H9 (cell line): Measurements from ENCODE around the gene BCL2L1. TPM values are rescaled to one million over a fixed set of nuclear protein-coding genes. Genes with fewer than 3 reads are reported as not detected.

Experiments used
- DNase-seq: peaks from one replicate; pipeline ENCODE4 v3.0.0-alpha.2; 2017
- H2AFZ ChIP-seq: one replicate; pipeline ENCODE4 v1.6.1; 2013; ENCODE audit warnings: mild to moderate bottlenecking, low read length, control low read depth, moderate library complexity
- H2AK5ac ChIP-seq: 2 replicates; pipeline ENCODE4 v1.6.1; 2013; ENCODE audit warnings: low read length, control low read depth, mixed read lengths; ENCODE audit not compliant: insufficient read length
- H2BK120ac ChIP-seq: one replicate; pipeline ENCODE4 v1.6.1; 2013; ENCODE audit warnings: low read depth, mild to moderate bottlenecking, low read length, control low read depth, inconsistent platforms; ENCODE audit not compliant: poor library complexity, severe bottlenecking
- H2BK12ac ChIP-seq: 2 replicates; pipeline ENCODE4 v1.6.1; 2013; ENCODE audit warnings: low read length, control low read depth, mixed read lengths, low read depth; ENCODE audit not compliant: insufficient read length
- H2BK15ac ChIP-seq: 2 replicates; pipeline ENCODE4 v1.6.1; 2013; ENCODE audit warnings: low read depth, low read length, control low read depth
- H2BK20ac ChIP-seq: one replicate; pipeline ENCODE4 v1.6.1; 2013; ENCODE audit warnings: low read depth, mild to moderate bottlenecking, low read length, control low read depth, inconsistent platforms; ENCODE audit not compliant: poor library complexity, severe bottlenecking
- H2BK5ac ChIP-seq: 2 replicates; pipeline ENCODE4 v1.6.1; 2013; ENCODE audit warnings: low read length, control low read depth, mixed read lengths; ENCODE audit not compliant: insufficient read length
- H3K14ac ChIP-seq: 2 replicates; pipeline ENCODE4 v1.6.1; 2013; ENCODE audit warnings: low read length, control low read depth; ENCODE audit not compliant: insufficient read depth
- H3K18ac ChIP-seq: 2 replicates; pipeline ENCODE4 v1.6.1; 2013; ENCODE audit warnings: low read depth, mild to moderate bottlenecking, mixed read lengths, low read length, control low read depth; ENCODE audit not compliant: insufficient read length
- H3K23ac ChIP-seq: 2 replicates; pipeline ENCODE4 v1.6.1; 2013; ENCODE audit warnings: low read length, control low read depth, mixed read lengths, low read depth; ENCODE audit not compliant: insufficient read length
- H3K23me2 ChIP-seq: 2 replicates; pipeline ENCODE4 v1.6.1; 2013; ENCODE audit warnings: low read depth, mild to moderate bottlenecking, mixed read lengths, low read length, control low read depth; ENCODE audit not compliant: insufficient read length, poor library complexity, severe bottlenecking
- H3K27ac ChIP-seq: 2 replicates; pipeline ENCODE4 v1.5.1; 2013; ENCODE audit warnings: low read length, control low read depth, mixed read lengths, low read depth; ENCODE audit not compliant: insufficient read length
- H3K27me3 ChIP-seq: 2 replicates; pipeline ENCODE4 v1.6.1; 2013; ENCODE audit warnings: low read length, control low read depth, inconsistent platforms; ENCODE audit not compliant: insufficient read depth
- H3K4ac ChIP-seq: 2 replicates; pipeline ENCODE4 v1.6.1; 2013; ENCODE audit warnings: low read depth, mild to moderate bottlenecking, control low read depth, inconsistent platforms, low read length, moderate library complexity
- H3K4me1 ChIP-seq: 2 replicates; pipeline ENCODE4 v1.6.1; 2013; ENCODE audit warnings: low read length, control low read depth, inconsistent platforms; ENCODE audit not compliant: insufficient read depth
- H3K4me2 ChIP-seq: 2 replicates; pipeline ENCODE4 v1.6.1; 2013; ENCODE audit warnings: low read length, control low read depth, mixed read lengths; ENCODE audit not compliant: insufficient read length, insufficient read depth
- H3K56ac ChIP-seq: 2 replicates; pipeline ENCODE4 v1.6.1; 2013; ENCODE audit warnings: low read depth, mild to moderate bottlenecking, mixed read lengths, low read length, control low read depth; ENCODE audit not compliant: insufficient read length
- H3K79me1 ChIP-seq: 2 replicates; pipeline ENCODE4 v1.6.1; 2013; ENCODE audit warnings: low read depth, mild to moderate bottlenecking, moderate library complexity, low read length, control low read depth, inconsistent platforms; ENCODE audit not compliant: insufficient read depth, poor library complexity, severe bottlenecking
- H3K79me2 ChIP-seq: 2 replicates; pipeline ENCODE4 v1.6.1; 2013; ENCODE audit warnings: low read length, control low read depth, inconsistent platforms; ENCODE audit not compliant: insufficient read depth
- H3K9ac ChIP-seq: 2 replicates; pipeline ENCODE4 v1.6.1; 2013; ENCODE audit warnings: low read length, control low read depth, mixed read lengths; ENCODE audit not compliant: insufficient read length; ENCODE audit errors: extremely low read depth
- H3K9me3 ChIP-seq: one replicate; pipeline ENCODE4 v1.6.1; 2013; ENCODE audit warnings: low read depth, low read length, inconsistent platforms; ENCODE audit not compliant: control insufficient read depth
- H3T11ph ChIP-seq: one replicate; pipeline ENCODE4 v1.6.1; 2013; ENCODE audit warnings: mild to moderate bottlenecking, low read length, control low read depth, inconsistent platforms
- H4K20me1 ChIP-seq: one replicate; pipeline ENCODE4 v1.6.1; 2013; ENCODE audit not compliant: control insufficient read depth, insufficient read length, insufficient read depth
- H4K5ac ChIP-seq: 2 replicates; pipeline ENCODE4 v1.6.1; 2013; ENCODE audit warnings: low read depth, mild to moderate bottlenecking, mixed read lengths, low read length, control low read depth; ENCODE audit not compliant: insufficient read length
- H4K8ac ChIP-seq: replicated peaks from 2 replicates; pipeline ENCODE4 v1.6.1; 2013; ENCODE audit warnings: low read length, control low read depth, mixed read lengths, low read depth; ENCODE audit not compliant: insufficient read length
- H4K91ac ChIP-seq: 2 replicates; pipeline ENCODE4 v1.6.1; 2013; ENCODE audit warnings: low read depth, mild to moderate bottlenecking, moderate library complexity, mixed read lengths, low read length, control low read depth; ENCODE audit not compliant: insufficient read length
- H3K27ac Mint-ChIP-seq, 3 experiments: 2 replicates in 2 of 3; 3 replicates in 1 of 3; pipeline ENCODE4 v1.8.0; 2020 to 2021; ENCODE audit warnings: mixed read lengths in 3 of 3, mild to moderate bottlenecking in 1 of 3, moderate library complexity in 1 of 3
- H3K27me3 Mint-ChIP-seq: 2 replicates; pipeline ENCODE4 v1.8.0; 2021; ENCODE audit warnings: low read depth, mild to moderate bottlenecking, moderate library complexity, mixed read lengths
- H3K36me3 Mint-ChIP-seq, 3 experiments: 2 replicates in 2 of 3; 3 replicates in 1 of 3; pipeline ENCODE4 v1.8.0; 2020 to 2021; ENCODE audit warnings: low read depth in 3 of 3, mixed read lengths in 3 of 3; ENCODE audit not compliant: insufficient read depth in 1 of 3
- H3K4me1 Mint-ChIP-seq, 2 experiments: 2 replicates each; pipeline ENCODE4 v1.8.0; 2020; ENCODE audit warnings: mixed read lengths in 2 of 2
- H3K4me3 Mint-ChIP-seq, 2 experiments: 2 replicates in 1 of 2; 3 replicates in 1 of 2; pipeline ENCODE4 v1.8.0; 2020 to 2021; ENCODE audit warnings: mild to moderate bottlenecking in 2 of 2, mixed read lengths in 2 of 2, moderate library complexity in 1 of 2
- H3K9me3 Mint-ChIP-seq, 2 experiments: 2 replicates in 1 of 2; 3 replicates in 1 of 2; pipeline ENCODE4 v1.8.0; 2020; ENCODE audit warnings: mild to moderate bottlenecking in 2 of 2, mixed read lengths in 2 of 2, moderate library complexity in 1 of 2
- CTCF ChIP-seq: fragments of 200-600 bp; sonication (generic); conservative IDR thresholded peaks from 3 replicates; pipeline ENCODE4 v1.8.0; 2021; ENCODE audit warnings: antibody characterized with exemption, mild to moderate bottlenecking
- total RNA-seq: library from RNA; stranded (reverse); gene quantifications from 2 replicates; pipeline ENCODE4 v1.2.1, GENCODE V29; 2021

Gene BCL2L1
- total RNA-seq, 1 experiment from 2014 or later = 105 TPM

GRCh38 chr20:31711179-31712111, 11.2 kb downstream of the BCL2L1 start:
- Histone ChIP-seq H3K4ac (no peak overlapping the region), H3K18ac (no peak overlapping the region), H3K9ac (no peak overlapping the region), H3K9me3 (no peaks in the 10 kb centered on the region), H4K5ac (no peak overlapping the region), H3K79me1 (no peaks in the 10 kb centered on the region), H3K23me2 (no peaks in the 10 kb centered on the region), H3T11ph (no peak overlapping the region), H2AK5ac (no peak overlapping the region), H2BK12ac (no peak overlapping the region), H2BK5ac (no peak overlapping the region), H3K4me1 (peaks cover 15% of the 10 kb centered on the region), H4K8ac (no peak overlapping the region), H3K79me2 (no peaks in the 10 kb centered on the region; the same call in 1 of the 2 replicates), H3K14ac (no peak overlapping the region), H2AFZ (no peak overlapping the region), H2BK20ac (no peak overlapping the region), H3K56ac (no peak overlapping the region), H4K91ac (no peak overlapping the region), H3K4me2 (no peak overlapping the region), H3K27me3 (no peaks in the 10 kb centered on the region), H2BK120ac (no peak overlapping the region), H4K20me1 (no peaks in the 10 kb centered on the region), H2BK15ac (no peak overlapping the region), H3K23ac (no peak overlapping the region), H3K27ac (no peak overlapping the region)
- TF ChIP-seq CTCF = no peak
- Mint-ChIP-seq H3K4me3 (no peak overlapping the region), H3K27me3 (no peaks in the 10 kb centered on the region), H3K4me1 (peaks cover 66 to 74% of the 10 kb centered on the region in 2 experiments), H3K36me3 (peaks cover 4 to 61% (median 41%) of the 10 kb centered on the region in 3 experiments; a peak in 6 of 7 replicates), H3K9me3 (no peaks in the 10 kb centered on the region), H3K27ac (peak overlapping the region in 2 of 3 experiments; percentile 42 to 77; a peak in 4 of 7 replicates)
- DNase-seq = no peak
